AG04450 (cell line): ENCODE measurements around the gene CDR2. TPM values are rescaled to one million over a fixed set of nuclear protein-coding genes. Genes with fewer than 3 reads are reported as not detected.
"Not testable (repeated sequence)": the region's sequence is repeated elsewhere in the genome, so short reads cannot be mapped to it uniquely, and the experiment has no call there.

ENCODE experiments used
- CTCF ChIA-PET: fragments of 300-600, 350-600 bp; formaldehyde crosslinking; extraction: SDS; loops from one replicate; lab custom pipeline; 2022; ENCODE audit warnings: antibody characterized with exemption, inconsistent platforms; lab: Charles Lee
- POLR2A ChIA-PET: fragments of 350-600 bp; formaldehyde crosslinking; extraction: SDS; loops from one replicate; lab custom pipeline; 2021; ENCODE audit warnings: antibody characterized with exemption, inconsistent platforms; lab: Yijun Ruan, JAX
- DNase-seq: peaks from one replicate; pipeline ENCODE4 v3.0.0-alpha.2; 2011; ENCODE audit warnings: low read depth, low spot score
- H3K27ac ChIP-seq: one replicate; pipeline ENCODE4 v1.5.1; 2012; ENCODE audit warnings: low read depth, low read length, control low read depth
- H3K27me3 ChIP-seq: one replicate; pipeline ENCODE4 v1.6.0; 2012; ENCODE audit warnings: low read length; ENCODE audit not compliant: control insufficient read depth, insufficient read depth
- H3K4me3 ChIP-seq: 2 replicates; pipeline ENCODE4 v1.5.1; 2011; ENCODE audit warnings: mild to moderate bottlenecking, low read depth, low read length, control low read depth
- H3K9me3 ChIP-seq: 2 replicates; pipeline ENCODE4 v1.5.1; 2012; ENCODE audit warnings: low read length; ENCODE audit not compliant: control insufficient read depth, insufficient read depth
- CTCF ChIP-seq: IDR thresholded peaks from 2 replicates; pipeline ENCODE4 v1.5.1; 2011; ENCODE audit warnings: low read depth, low read length, control low read depth, inconsistent platforms
- polyA plus RNA-seq: library from polyadenylated mRNA; depleted of rRNA; stranded (reverse); fragments of >200 nt; gene quantifications from 2 replicates; pipeline ENCODE4 v1.2.3, GENCODE V29; 2011

Gene CDR2
- polyA plus RNA-seq, 1 experiment: 138 TPM

DNA sequence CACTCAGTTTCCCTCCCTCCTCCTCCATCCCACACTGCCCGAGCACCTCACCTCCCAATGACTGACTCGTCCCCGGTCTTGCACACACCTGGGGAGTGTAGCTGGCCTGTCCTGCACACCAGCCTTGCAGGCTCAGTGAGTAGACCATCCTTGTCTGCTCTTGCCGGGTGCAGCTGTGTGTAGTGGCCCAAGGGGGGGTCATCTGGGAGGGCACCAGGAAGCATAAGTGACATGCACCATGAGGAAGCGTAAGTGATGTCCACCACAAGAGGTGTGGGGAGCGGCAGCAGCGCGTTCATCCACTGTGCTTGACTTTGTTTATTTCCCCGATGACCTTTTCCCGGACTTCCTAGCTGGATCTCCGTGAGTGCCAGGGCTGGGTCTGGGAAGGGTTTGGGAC is 45.5 kb upstream of the CDR2 start:
- H3K4me3 ChIP-seq: no peak overlapping the region
- TF ChIP-seq CTCF: no peak
- DNase-seq: no peak
- no peaks in the 10 kb centered on the region for H3K9me3 ChIP-seq
- no peaks in the 10 kb centered on the region for H3K27me3 ChIP-seq
- H3K27ac ChIP-seq: no peak overlapping the region
- POLR2A ChIA-PET: no interaction called here
- CTCF ChIA-PET: interaction anchor here (1.2 kb wide), 1 partner anchor 99 kb away, joined by 3 read pairs; no protein-coding TSS in a partner anchor

- POLR2A ChIA-PET: no interaction called here
- H3K27ac ChIP-seq: no peak overlapping the region
- H3K9me3 ChIP-seq: no peaks in the 10 kb centered on the region
Observed at GRCh38 chr16:22418826-22419225, 44.4 kb upstream of the CDR2 start.

GRCh38 chr16:22417798-22418197 is 43.4 kb upstream of the CDR2 start:
- H3K9me3 ChIP-seq: not testable (repeated sequence)

More at GRCh38 chr16:22418826-22419225, 44.4 kb upstream of the CDR2 start:
- Histone ChIP-seq H3K4me3 (no peak overlapping the region), H3K27me3 (no peaks in the 10 kb centered on the region)
- CTCF ChIA-PET: no interaction called here
- TF ChIP-seq CTCF: no peak
- no peak for DNase-seq

GRCh38 chr16:22417019-22417418 is 42.6 kb upstream of the CDR2 start:
- ChIA-PET POLR2A (interaction anchor here (1.0 kb wide), 1 partner anchor 63 kb away, joined by 3 read pairs; no protein-coding TSS in a partner anchor), CTCF (no interaction called here)
- Histone ChIP-seq H3K27me3 (no peaks in the 10 kb centered on the region), H3K9me3 (no peaks in the 10 kb centered on the region), H3K4me3 (no peak overlapping the region), H3K27ac (no peak overlapping the region)
- TF ChIP-seq CTCF: no peak
- DNase-seq: no peak

More at GRCh38 chr16:22417798-22418197, 43.4 kb upstream of the CDR2 start:
- H3K4me3 ChIP-seq, H3K27ac ChIP-seq, CTCF ChIA-PET, H3K27me3 ChIP-seq, DNase-seq: not testable (repeated sequence)
- POLR2A ChIA-PET: interaction anchor here (1.0 kb wide), 1 partner anchor 64 kb away, joined by 3 read pairs; no protein-coding TSS in a partner anchor

DNA sequence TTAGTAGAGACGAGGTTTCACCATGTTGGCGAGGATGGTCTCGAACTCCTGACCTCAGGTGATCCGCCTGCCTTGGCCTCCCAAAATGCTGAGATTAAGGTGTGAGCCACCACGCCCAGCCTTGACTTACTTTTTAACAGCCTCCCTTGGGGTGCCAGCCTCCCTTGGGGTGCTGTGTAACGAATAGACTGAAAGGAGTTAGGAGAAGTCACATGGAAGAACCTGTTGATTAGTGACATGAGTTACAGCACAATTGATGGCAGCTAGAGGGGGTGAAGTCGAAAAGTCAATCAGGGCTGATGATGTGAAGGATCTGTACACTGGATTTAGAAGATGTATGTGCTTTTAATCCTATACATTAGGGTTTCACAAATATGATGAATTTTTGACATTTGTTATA is 39.4 kb upstream of the CDR2 start:
- POLR2A ChIA-PET: no interaction called here
- TF ChIP-seq CTCF: no peak
- CTCF ChIA-PET: no interaction called here
- no peaks in the 10 kb centered on the region for H3K9me3 ChIP-seq
- no peak overlapping the region for H3K27ac ChIP-seq
- no peaks in the 10 kb centered on the region for H3K27me3 ChIP-seq
- no peak for DNase-seq
- no peak overlapping the region for H3K4me3 ChIP-seq

GRCh38 chr16:22407486-22407885 is 33.1 kb upstream of the CDR2 start:
- Histone ChIP-seq H3K9me3 (no peaks in the 10 kb centered on the region), H3K27ac (no peak overlapping the region), H3K4me3 (no peak overlapping the region), H3K27me3 (no peaks in the 10 kb centered on the region)
- CTCF ChIA-PET: no interaction called here
- DNase-seq: no peak
- no peak for TF ChIP-seq CTCF
- POLR2A ChIA-PET: interaction anchor here (0.6 kb wide), 1 partner anchor 10 kb away, joined by 6 read pairs; no protein-coding TSS in a partner anchor
